Measurements from ENCODE around the gene ZNF600.

DNA sequence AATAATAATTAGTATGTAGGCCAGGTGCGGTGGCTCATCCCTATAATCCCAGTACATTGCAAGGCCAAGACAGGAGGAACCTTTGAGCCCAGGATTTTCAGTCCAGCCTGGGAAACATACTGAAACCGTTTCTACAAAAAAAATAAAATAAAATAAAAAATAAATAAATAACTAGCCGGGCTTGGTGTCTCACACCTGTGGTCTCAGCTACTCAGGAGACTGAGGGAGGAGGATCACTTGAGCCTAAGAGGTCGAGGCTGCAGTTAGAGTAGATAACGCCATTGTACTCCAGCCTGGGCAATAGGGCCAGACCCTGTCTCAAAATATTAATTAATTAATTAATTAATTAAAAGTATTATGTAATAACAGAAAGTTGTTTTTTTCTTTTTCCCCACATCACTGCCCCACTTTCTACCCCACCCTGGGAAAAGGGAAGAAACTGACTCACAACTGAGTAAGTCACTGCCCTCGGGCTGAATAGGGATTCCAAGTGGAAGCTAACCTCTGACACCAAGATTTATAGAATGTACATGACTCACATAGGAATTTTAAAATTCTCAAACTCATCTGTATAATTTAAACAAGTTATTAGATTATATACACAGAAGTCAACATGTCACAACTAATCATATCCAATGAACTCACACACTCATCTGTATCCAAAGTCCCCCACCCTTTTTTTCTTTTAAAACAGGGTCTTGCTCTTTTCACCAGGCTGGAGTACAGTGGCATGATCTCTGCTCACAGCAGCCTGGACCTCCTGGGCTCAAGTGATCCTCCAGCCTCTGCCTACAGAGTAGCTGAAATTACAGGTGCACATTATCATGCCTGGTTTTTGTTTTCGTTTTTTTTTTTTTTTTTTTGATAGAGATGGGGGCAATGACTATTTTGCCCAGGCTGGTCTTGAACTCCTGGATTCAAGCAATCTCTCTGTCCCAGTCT, 64.3 kb downstream of the ZNF600 start:
- TF ChIP-seq, protein P1, sequence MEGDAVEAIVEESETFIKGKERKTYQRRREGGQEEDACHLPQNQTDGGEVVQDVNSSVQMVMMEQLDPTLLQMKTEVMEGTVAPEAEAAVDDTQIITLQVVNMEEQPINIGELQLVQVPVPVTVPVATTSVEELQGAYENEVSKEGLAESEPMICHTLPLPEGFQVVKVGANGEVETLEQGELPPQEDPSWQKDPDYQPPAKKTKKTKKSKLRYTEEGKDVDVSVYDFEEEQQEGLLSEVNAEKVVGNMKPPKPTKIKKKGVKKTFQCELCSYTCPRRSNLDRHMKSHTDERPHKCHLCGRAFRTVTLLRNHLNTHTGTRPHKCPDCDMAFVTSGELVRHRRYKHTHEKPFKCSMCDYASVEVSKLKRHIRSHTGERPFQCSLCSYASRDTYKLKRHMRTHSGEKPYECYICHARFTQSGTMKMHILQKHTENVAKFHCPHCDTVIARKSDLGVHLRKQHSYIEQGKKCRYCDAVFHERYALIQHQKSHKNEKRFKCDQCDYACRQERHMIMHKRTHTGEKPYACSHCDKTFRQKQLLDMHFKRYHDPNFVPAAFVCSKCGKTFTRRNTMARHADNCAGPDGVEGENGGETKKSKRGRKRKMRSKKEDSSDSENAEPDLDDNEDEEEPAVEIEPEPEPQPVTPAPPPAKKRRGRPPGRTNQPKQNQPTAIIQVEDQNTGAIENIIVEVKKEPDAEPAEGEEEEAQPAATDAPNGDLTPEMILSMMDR (IDR thresholded peaks at IDR 0.05), result no peak
- TF ChIP-seq EP300 (IDR thresholded peaks at IDR 0.05), result no peak
- TF ChIP-seq POLR2A (IDR thresholded peaks at IDR 0.05; ENCODE audit: low read depth), result no peak
- no peak for TF ChIP-seq POLR2AphosphoS5 (IDR thresholded peaks at IDR 0.05)

All from esophagus muscularis mucosa (tissue), 4 donors.